Skeletal muscle tissue (tissue), 4 donors: Measurements from ENCODE around the gene ISG15. TPM values are rescaled to one million over a fixed set of nuclear protein-coding genes. Genes with fewer than 3 reads are reported as not detected.

Source experiments
- H3K27ac ChIP-seq: one replicate; pipeline ENCODE4 v1.7.0; 2013; ENCODE audit warnings: mild to moderate bottlenecking, low read depth, low read length, inconsistent platforms
- H3K27me3 ChIP-seq, 3 donors: one replicate each; pipeline ENCODE4 v1.7.0; 2013; ENCODE audit warnings: low read length in 3 of 3; ENCODE audit not compliant: control insufficient read depth in 3 of 3, insufficient read depth in 3 of 3
- H3K36me3 ChIP-seq, 3 donors: one replicate each; pipeline ENCODE4 v1.7.0; 2013; ENCODE audit warnings: low read length in 3 of 3; ENCODE audit not compliant: control insufficient read depth in 3 of 3, insufficient read depth in 3 of 3
- H3K4me1 ChIP-seq, 3 donors: one replicate each; pipeline ENCODE4 v1.7.0; 2013; ENCODE audit warnings: low read length in 3 of 3, mild to moderate bottlenecking in 3 of 3; ENCODE audit not compliant: control insufficient read depth in 3 of 3, insufficient read depth in 3 of 3
- H3K4me3 ChIP-seq, 3 donors: one replicate each; pipeline ENCODE4 v1.7.0; 2013; ENCODE audit warnings: low read length in 3 of 3
- H3K9ac ChIP-seq, 3 donors: one replicate each; pipeline ENCODE4 v1.7.0; 2013; ENCODE audit warnings: low read length in 3 of 3, mild to moderate bottlenecking in 3 of 3, moderate library complexity in 2 of 3, low read depth in 1 of 3
- H3K9me3 ChIP-seq, 3 donors: one replicate each; pipeline ENCODE4 v1.7.0; 2013; ENCODE audit warnings: low read length in 3 of 3; ENCODE audit not compliant: control insufficient read depth in 3 of 3
- total RNA-seq: library from RNA; depleted of rRNA; stranded (reverse); fragments of >200 nt; gene quantifications from one replicate; pipeline ENCODE4 v1.2.3, GENCODE V29; 2014
- donor health status: Osteomylitis.

The ISG15 gene
- total RNA-seq, 1 donor from 2014 or later, result 23.5 TPM

DNA sequence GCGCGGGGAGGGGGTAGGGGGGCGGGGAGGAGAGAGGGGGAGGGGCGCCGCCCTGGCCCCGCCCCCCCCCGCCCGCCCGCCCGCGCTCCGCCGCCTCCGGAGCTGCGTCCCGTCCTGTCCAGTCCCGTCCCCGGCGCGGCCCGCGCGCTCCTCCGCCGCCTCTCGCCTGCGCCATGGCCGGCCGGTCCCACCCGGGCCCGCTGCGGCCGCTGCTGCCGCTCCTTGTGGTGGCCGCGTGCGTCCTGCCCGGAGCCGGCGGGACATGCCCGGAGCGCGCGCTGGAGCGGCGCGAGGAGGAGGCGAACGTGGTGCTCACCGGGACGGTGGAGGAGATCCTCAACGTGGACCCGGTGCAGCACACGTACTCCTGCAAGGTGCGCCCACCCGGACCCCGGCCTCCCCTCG is 6.7 kb downstream of the ISG15 start, which contains the start of gene AGRN:
Gene AGRN, plus strand, starts transcription at position 121 of the 405 bp plus-strand sequence. Its CDS starts 53 bp downstream, at position 174.
- peaks cover 2 to 13% (median 10%) of the 10 kb centered on the region in 3 donors for H3K4me1 ChIP-seq
- H3K27me3 ChIP-seq, result peaks cover 10 to 18% (median 16%) of the 10 kb centered on the region in 3 donors
- H3K27ac ChIP-seq, result no peak within 1 kb of the TSS
- no peaks in the 10 kb centered on the region for H3K36me3 ChIP-seq
- H3K9ac ChIP-seq, result peak within 1 kb of the TSS in 1 of 3 donors; percentile 71
- no peaks in the 10 kb centered on the region for H3K9me3 ChIP-seq
- H3K4me3 ChIP-seq, result peak within 1 kb of the TSS; percentile 51 to 71 (median 68)

DNA sequence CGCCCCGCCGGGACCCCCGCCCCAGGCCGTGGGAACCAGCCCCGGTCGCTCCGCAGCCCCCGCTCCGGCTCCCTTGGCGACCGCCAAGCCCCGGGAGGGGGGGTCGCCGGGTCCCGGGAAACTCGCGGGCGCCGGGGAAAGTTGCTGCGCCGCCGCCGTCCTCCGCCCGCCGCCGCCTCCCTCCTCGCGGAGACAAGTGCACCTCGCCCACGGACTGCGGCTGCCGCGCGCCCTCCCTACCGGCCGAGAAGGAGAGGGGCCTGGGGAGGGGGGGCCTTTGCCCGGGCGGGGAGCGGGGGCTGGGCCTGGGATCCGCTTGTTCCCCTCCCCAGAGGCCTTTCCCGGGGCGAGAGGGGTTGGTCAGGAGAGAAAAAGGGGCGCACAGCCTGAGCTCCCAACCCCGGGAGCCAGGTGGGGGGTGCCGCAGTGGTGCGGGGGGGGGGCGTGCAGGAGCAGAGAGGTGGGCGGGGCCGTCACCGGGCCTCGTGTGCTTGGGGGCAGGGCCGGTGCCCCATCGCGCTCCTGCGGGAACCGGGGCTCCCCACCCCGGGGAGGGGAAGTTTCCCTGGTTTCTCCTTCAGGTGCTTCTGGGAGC is 7.2 kb downstream of the ISG15 start:
- H3K27me3 ChIP-seq, result peaks cover 10 to 18% (median 16%) of the 10 kb centered on the region in 3 donors
- H3K9ac ChIP-seq, result peak overlapping the region in 1 of 3 donors; percentile 71
- no peaks in the 10 kb centered on the region for H3K36me3 ChIP-seq
- H3K27ac ChIP-seq, result no peak overlapping the region
- H3K4me3 ChIP-seq, result peak overlapping the region in 2 of 3 donors; percentile 68 to 71
- H3K9me3 ChIP-seq, result no peaks in the 10 kb centered on the region
- peaks cover 2 to 13% (median 10%) of the 10 kb centered on the region in 3 donors for H3K4me1 ChIP-seq

DNA sequence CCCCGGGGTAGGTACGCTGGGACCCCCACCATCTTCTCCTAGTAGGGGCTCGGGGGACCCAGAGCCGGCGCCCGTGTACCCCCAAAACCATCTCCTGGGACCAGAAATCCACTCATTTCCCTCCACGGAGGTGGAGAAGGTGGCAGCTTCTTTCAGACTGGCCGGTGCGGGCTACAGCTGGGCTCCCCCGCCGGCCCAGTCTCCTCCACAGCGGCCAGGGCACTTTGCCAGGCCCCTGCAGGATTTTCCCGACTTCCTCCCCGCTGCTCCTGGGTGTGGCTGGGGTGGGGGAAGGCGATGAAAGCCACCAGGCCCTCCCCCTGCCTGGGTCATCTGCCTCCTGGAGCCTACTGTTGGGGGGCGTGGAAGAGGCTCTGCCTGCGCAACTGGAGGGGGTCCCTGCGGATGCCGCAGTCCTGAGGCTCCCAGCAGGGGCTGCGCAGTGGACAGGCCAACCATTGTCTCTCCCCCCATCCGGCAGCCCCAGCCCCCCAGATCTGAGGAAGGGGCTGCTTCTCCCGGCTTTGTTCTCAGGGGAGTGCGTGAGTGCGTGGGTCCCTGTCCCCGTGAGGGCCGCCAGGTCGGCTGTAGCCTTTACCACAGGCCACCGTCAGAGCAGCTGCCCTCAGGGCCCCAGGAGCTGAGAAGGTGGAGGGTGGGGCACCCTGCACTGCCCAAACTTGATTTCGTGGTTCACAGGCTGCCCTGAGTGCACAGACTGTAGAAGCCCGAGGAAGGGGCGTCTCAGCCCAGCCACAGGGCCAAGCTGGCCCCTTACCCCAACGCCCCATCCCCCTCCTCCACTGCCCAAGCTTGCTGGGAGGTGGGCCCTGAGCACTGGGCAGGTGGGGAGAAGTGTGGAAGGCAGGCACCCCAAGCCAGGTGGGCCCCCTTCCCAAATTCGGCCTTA is 8.0 kb downstream of the ISG15 start:
- Histone ChIP-seq H3K9ac (no peak overlapping the region), H3K4me3 (peak overlapping the region in 1 of 3 donors; percentile 29), H3K27me3 (peaks cover 10 to 18% (median 16%) of the 10 kb centered on the region in 3 donors), H3K27ac (no peak overlapping the region), H3K9me3 (no peaks in the 10 kb centered on the region), H3K4me1 (peaks cover 2 to 13% (median 10%) of the 10 kb centered on the region in 3 donors), H3K36me3 (no peaks in the 10 kb centered on the region)

DNA sequence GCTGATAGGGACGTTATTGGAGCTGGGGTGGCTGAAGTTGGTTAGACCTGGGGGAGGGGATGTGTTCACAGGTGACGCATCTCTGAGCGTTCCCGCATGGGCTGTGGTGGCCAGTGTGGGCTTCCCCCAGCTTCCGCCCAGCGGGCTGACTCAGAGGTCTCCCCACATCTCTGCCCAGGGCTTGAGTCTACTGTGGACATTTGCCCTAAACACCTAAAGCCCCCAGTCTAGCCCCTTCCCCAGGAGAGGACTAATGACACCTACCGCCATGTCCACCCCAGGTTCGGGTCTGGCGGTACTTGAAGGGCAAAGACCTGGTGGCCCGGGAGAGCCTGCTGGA is 8.6 kb downstream of the ISG15 start:
- peaks cover 10 to 18% (median 16%) of the 10 kb centered on the region in 3 donors for H3K27me3 ChIP-seq
- no peak overlapping the region for H3K9ac ChIP-seq
- H3K4me1 ChIP-seq, result peaks cover 2 to 13% (median 10%) of the 10 kb centered on the region in 3 donors
- H3K9me3 ChIP-seq, result no peaks in the 10 kb centered on the region
- no peak overlapping the region for H3K27ac ChIP-seq
- no peaks in the 10 kb centered on the region for H3K36me3 ChIP-seq
- no peak overlapping the region for H3K4me3 ChIP-seq

DNA sequence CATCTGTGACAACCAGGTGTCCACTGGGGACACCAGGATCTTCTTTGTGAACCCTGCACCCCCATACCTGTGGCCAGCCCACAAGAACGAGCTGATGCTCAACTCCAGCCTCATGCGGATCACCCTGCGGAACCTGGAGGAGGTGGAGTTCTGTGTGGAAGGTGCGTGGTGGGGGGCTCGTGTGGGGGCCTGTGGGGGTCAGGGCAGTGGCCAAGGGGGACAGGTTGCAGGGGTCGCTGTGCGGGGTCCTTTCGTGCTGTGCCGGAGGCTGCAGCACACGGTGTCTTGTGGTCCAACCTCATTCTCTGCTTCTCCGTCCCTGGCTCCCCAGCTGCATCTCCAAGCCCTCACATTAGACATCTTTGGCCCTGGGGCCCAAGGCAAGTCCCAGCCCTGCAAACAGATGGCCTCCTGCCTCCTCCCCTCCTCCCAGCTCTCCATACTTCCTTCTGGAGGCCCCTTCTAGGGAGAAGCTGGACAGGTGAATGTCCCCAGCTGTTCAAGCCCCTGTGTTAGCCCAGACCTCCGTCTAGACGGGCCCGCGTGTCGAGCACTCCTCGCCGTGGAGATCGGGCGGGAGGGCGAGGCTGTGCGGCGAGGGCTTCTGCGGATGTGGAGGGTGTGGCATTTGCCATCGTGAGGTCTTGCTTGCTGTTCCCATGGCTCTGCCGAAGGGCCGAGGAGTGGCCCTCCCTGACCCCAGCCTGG is 9.2 kb downstream of the ISG15 start:
- Histone ChIP-seq H3K9ac (no peak overlapping the region), H3K27ac (no peak overlapping the region), H3K36me3 (no peaks in the 10 kb centered on the region), H3K4me3 (no peak overlapping the region), H3K4me1 (peaks cover 2 to 13% (median 10%) of the 10 kb centered on the region in 3 donors), H3K27me3 (peaks cover 10 to 21% (median 20%) of the 10 kb centered on the region in 3 donors), H3K9me3 (no peaks in the 10 kb centered on the region)

DNA sequence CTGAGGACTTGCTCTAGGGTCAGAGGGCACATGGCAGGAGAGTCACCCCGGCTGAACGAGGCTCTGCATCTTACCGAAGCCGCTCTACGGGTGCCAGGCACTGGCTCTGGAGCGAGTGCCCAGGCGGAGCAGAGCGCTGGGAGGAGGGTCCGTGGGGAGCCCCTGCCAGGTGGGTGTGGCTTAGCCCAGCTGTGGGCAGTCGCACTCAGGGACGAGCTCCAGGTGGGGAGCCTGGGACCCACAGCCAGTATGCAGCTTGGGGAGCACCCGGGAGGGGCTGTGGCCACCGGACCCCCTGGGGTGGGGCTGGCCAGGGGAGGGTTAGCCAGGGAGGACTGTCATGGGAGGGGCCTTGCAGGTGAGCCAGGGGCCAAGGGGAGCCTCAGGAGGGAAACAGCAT is 10.4 kb downstream of the ISG15 start:
- no peak overlapping the region for H3K9ac ChIP-seq
- H3K36me3 ChIP-seq, result no peaks in the 10 kb centered on the region
- H3K27me3 ChIP-seq, result peaks cover 10 to 21% (median 20%) of the 10 kb centered on the region in 3 donors
- H3K27ac ChIP-seq, result no peak overlapping the region
- H3K4me3 ChIP-seq, result no peak overlapping the region
- H3K4me1 ChIP-seq, result peaks cover 2 to 13% (median 10%) of the 10 kb centered on the region in 3 donors
- no peaks in the 10 kb centered on the region for H3K9me3 ChIP-seq

DNA sequence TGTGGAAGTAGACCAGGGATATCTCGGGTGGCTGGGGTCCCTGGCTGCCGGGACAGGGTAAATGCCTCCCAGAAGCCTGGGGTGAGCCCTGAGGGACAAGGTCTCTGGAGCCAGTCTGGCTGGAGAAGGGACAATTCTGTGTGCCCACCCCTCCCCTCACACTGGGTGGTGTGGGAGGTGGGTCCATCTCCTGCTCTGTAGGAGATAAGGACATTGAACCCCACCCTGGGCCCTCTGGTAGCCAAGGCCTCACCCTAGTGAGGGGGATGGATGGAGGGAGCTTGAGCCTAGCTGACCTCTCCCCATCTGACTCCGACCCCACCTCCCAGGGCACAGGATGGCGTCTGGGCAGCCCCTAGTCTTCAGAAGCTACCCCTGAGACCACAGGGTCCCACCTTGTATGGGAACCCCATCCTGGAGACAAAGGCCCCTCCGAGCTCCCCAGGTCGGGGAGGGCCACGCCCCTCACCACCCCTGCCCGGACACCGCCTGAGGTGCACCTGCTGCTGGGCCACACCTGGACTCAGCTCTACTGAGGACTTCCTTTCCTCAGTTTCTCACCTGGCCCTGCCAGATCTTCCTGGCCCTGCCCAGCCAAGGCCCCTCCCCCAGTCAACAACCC is 11.0 kb downstream of the ISG15 start:
- H3K27ac ChIP-seq, result no peak overlapping the region
- peaks cover 0 to 12% (median 7%) of the 10 kb centered on the region in 3 donors for H3K4me1 ChIP-seq
- H3K27me3 ChIP-seq, result peaks cover 10 to 21% (median 20%) of the 10 kb centered on the region in 3 donors
- H3K9ac ChIP-seq, result no peak overlapping the region
- no peaks in the 10 kb centered on the region for H3K36me3 ChIP-seq
- no peaks in the 10 kb centered on the region for H3K9me3 ChIP-seq
- no peak overlapping the region for H3K4me3 ChIP-seq

DNA sequence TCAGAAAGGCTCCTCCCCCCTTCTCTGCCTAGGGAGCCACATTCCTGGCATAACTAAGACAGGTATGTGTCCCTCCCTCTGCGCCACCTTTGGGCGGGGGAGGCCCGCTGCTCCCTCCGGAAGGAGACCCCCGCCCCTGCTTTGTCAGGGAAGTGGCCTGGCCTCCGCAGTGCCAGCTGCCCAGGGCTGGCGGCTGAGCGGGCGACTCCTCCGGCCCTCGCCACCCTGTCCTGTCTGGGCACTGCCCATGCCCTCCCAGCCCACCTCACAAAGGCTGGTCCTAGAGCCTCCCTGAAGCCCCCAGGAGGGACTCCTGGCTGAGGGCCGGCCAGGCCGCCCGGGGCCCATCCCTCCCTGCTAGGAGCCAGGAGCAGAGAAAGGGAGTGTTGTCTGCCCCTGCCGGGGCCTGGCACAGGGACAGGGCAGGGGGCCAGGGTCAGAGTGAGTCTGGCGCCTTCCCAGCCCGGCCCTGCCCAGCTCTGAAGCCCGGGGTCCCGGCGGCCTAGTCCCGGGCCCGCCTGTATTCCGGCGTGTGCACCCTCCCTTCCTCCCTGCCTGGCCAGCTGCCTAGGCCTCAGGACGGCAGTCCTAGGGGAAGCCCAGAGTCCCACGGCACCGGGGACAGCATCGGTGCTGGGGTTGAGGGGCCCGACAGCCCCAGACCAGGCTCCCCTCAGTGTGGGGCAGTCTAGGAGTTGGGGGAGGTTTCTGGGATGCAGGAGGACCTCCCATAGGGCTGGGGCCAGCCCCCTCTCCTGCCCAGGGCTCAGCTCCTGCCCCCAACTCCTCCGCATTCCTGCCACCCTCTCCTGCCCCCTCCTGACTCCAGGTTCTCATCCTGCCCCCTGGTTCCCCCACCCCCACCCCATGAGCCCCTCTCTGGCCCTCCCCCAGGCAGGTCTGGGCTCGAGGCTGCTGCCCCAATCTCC is 11.7 kb downstream of the ISG15 start:
- Histone ChIP-seq H3K9ac (no peak overlapping the region), H3K27me3 (peaks cover 10 to 21% (median 20%) of the 10 kb centered on the region in 3 donors), H3K4me1 (peaks cover 0 to 12% (median 7%) of the 10 kb centered on the region in 3 donors), H3K9me3 (no peaks in the 10 kb centered on the region), H3K4me3 (no peak overlapping the region), H3K27ac (no peak overlapping the region), H3K36me3 (no peaks in the 10 kb centered on the region)

DNA sequence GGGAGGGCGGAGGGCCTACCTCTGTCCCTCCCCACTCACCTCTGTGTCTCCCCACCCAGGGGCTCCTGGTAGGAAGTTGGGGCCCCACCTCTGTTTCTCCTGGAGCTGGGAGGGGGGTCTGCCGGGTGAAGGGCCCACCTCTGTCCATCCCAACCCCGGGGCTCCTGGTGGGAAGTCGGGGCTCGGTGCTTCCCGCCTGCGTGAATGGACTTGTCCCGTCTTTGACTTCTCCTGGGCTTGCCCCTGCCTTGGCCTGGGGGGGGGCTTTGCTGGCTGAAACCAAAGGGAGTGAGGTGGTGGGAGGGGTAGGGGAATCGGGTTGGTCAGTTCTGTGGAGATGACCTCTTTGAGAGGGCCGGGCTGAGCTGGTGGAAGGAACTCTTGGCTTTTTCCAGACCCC is 12.4 kb downstream of the ISG15 start:
- Histone ChIP-seq H3K4me1 (peaks cover 0 to 12% (median 7%) of the 10 kb centered on the region in 3 donors), H3K9ac (no peak overlapping the region), H3K36me3 (no peaks in the 10 kb centered on the region), H3K9me3 (no peaks in the 10 kb centered on the region), H3K4me3 (no peak overlapping the region), H3K27ac (no peak overlapping the region), H3K27me3 (peaks cover 10 to 21% (median 20%) of the 10 kb centered on the region in 3 donors)
